OCI-LY3 (cell line): ENCODE measurements around the gene RBM26.

Experiments used
- CTCF ChIP-seq: fragments of 200-600, 300-600 bp; sonication (generic); IDR thresholded peaks from 2 replicates; pipeline ENCODE4 v1.5.1; 2014; ENCODE audit warnings: antibody characterized with exemption, low read length, low read depth
- EZH2phosphoT487 ChIP-seq: fragments of 200-600 bp; shearing (Covaris generic); IDR thresholded peaks from 2 replicates; pipeline ENCODE4 v1.6.1; 2018; ENCODE audit warnings: antibody characterized with exemption, mixed run types, low read depth

DNA sequence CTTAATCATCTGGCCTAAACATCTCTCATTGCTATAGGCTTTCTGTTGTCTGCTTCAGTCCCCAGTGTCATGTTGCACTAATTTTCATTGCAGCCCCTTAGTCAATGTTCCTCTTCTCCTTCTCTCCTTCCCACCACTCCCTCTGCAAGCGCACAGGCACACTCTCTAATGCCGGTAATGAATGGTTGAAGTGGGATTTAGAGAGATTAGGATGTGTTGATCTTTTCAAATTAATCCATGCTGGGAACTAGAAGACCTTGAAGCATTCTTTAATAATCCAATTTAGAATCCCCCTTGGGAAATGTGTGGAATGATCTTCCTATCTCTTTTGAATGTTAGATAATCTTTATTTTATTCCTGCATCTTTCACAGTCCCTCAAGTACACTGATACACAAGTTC, 41.7 kb upstream of the RBM26 start:
- TF ChIP-seq CTCF (no peak), EZH2phosphoT487 (no peak)
